HCT116 (cell line): ENCODE results near the gene KANK4. TPM values are rescaled to one million over a fixed set of nuclear protein-coding genes. Genes with fewer than 3 reads are reported as not detected.

Experiments
- ATAC-seq: fragments of 200-7000 bp; cut with Tn5 transposase; 2 replicates; pipeline ENCODE4 v1.9.1; 2020; ENCODE audit warnings: mild to moderate bottlenecking, moderate library complexity
- BruUV-seq: library from RNA; stranded (reverse); fragments of 400-500 nt; replicated peaks from 2 replicates; lab custom pipeline; 2021; lab: Mats Ljungman, UMichigan
- CTCF ChIA-PET: fragments of 300-600 bp; sonication (Branson Sonifier 250); formaldehyde crosslinking; loops from one replicate; lab custom pipeline; 2021; ENCODE audit warnings: antibody characterized with exemption; lab: Charles Lee
- POLR2A ChIA-PET: fragments of 300-600, 350-600 bp; sonication (Branson Sonifier 250); formaldehyde crosslinking; loops from one replicate; lab custom pipeline; 2021; ENCODE audit warnings: antibody characterized with exemption; lab: Charles Lee
- RAD21 ChIA-PET, 2 experiments: fragments of 300-600 bp; sonication (Branson Sonifier 250); formaldehyde crosslinking; loops; one replicate each; lab custom pipeline; 2023; ENCODE audit warnings: low total read pairs in 2 of 2; ENCODE audit not compliant: uncharacterized antibody in 2 of 2, unreplicated experiment in 2 of 2, low non-redundant PET in 1 of 2; lab: Charles Lee
- DNase-seq: peaks from one replicate; pipeline ENCODE4 v3.0.0-alpha.2; 2010; ENCODE audit warnings: low read depth, low spot score
- H2AFZ ChIP-seq: fragments of 200-600 bp; shearing (Covaris generic), sonication (generic); 2 replicates; pipeline ENCODE4 v1.6.1; 2017; ENCODE audit warnings: low read depth, mixed run types, mixed read lengths, antibody characterized with exemption, low read length; ENCODE audit not compliant: poor library complexity, severe bottlenecking
- H3K27ac ChIP-seq: 2 replicates; pipeline ENCODE4 v1.5.1; 2012; ENCODE audit warnings: low read depth, low read length
- H3K27me3 ChIP-seq: fragments of 200-600 bp; sonication (generic); 2 replicates; pipeline ENCODE4 v1.6.1; 2016; ENCODE audit warnings: mixed run types, low read length, mixed read lengths; ENCODE audit not compliant: insufficient read depth
- H3K36me3 ChIP-seq, 2 experiments: fragments of 200-500 bp in 1 of 2; fragments of 200-600 bp in 1 of 2; sonication (Bioruptor generic) in 1 of 2; sonication (generic) in 1 of 2; 2 replicates each; pipeline versions ENCODE4 v1.5.1 to v1.6.1; 2014 to 2016; ENCODE audit warnings: low read length in 2 of 2, inconsistent platforms in 1 of 2, mixed read lengths in 1 of 2, mixed run types in 1 of 2; ENCODE audit not compliant: insufficient read depth in 2 of 2, control insufficient read depth in 1 of 2
- H3K4me1 ChIP-seq, 2 experiments: fragments of 200-600 bp in 1 of 2; sonication (generic) in 1 of 2; 2 replicates each; pipeline versions ENCODE4 v1.5.1 to v1.6.1; 2012 to 2017; ENCODE audit warnings: low read length in 2 of 2, inconsistent platforms in 1 of 2, mild to moderate bottlenecking in 1 of 2, mixed read lengths in 1 of 2, mixed run types in 1 of 2, moderate library complexity in 1 of 2; ENCODE audit not compliant: insufficient read depth in 2 of 2, control insufficient read depth in 1 of 2
- H3K4me2 ChIP-seq: fragments of 200-600 bp; sonication (generic); 2 replicates; pipeline ENCODE4 v1.6.1; 2017; ENCODE audit warnings: mixed run types, low read length, mixed read lengths
- H3K4me3 ChIP-seq, 2 experiments: fragments of 200-600 bp in 1 of 2; sonication (generic) in 1 of 2; replicated peaks in 1 of 2; 2 replicates each; pipeline ENCODE4 v1.5.1; 2011 to 2016; ENCODE audit warnings: low read length in 2 of 2, control low read depth in 1 of 2, low read depth in 1 of 2, mild to moderate bottlenecking in 1 of 2, mixed read lengths in 1 of 2, mixed run types in 1 of 2
- H3K79me2 ChIP-seq: fragments of 200-600 bp; sonication (generic); 2 replicates; pipeline ENCODE4 v1.6.1; 2017; ENCODE audit warnings: mild to moderate bottlenecking, mixed run types, low read length, moderate library complexity, mixed read lengths; ENCODE audit not compliant: insufficient read depth
- H3K9ac ChIP-seq: fragments of 200-600 bp; sonication (generic); 2 replicates; pipeline ENCODE4 v1.6.1; 2016; ENCODE audit warnings: low read length, mixed read lengths
- H3K9me2 ChIP-seq: fragments of 200-600 bp; sonication (generic), shearing (Covaris generic); 2 replicates; pipeline ENCODE4 v1.6.1; 2017; ENCODE audit warnings: mixed run types, mild to moderate bottlenecking, moderate library complexity; ENCODE audit not compliant: insufficient read depth
- H3K9me3 ChIP-seq, 2 experiments: fragments of 200-500 bp in 1 of 2; fragments of 200-600 bp in 1 of 2; sonication (Bioruptor generic) in 1 of 2; sonication (generic) in 1 of 2; 2 replicates each; pipeline ENCODE4 v1.6.1; 2014 to 2017; ENCODE audit warnings: low read length in 2 of 2, mixed read lengths in 2 of 2, inconsistent platforms in 1 of 2, low read depth in 1 of 2, mild to moderate bottlenecking in 1 of 2, mixed run types in 1 of 2, moderate library complexity in 1 of 2; ENCODE audit not compliant: control insufficient read depth in 1 of 2, insufficient read depth in 1 of 2
- H4K20me1 ChIP-seq: fragments of 200-600 bp; sonication (generic), shearing (Covaris generic); 2 replicates; pipeline ENCODE4 v1.6.1; 2017; ENCODE audit warnings: mixed run types, mild to moderate bottlenecking, moderate library complexity; ENCODE audit not compliant: insufficient read depth
- ATF3 ChIP-seq: IDR thresholded peaks from 2 replicates; pipeline ENCODE4 v1.6.1; 2012
- CBX3 ChIP-seq: IDR thresholded peaks from 2 replicates; pipeline ENCODE4 v1.6.1; 2012; ENCODE audit warnings: low read depth
- CEBPB ChIP-seq: IDR thresholded peaks from 2 replicates; pipeline ENCODE4 v1.6.1; 2012; ENCODE audit warnings: low read depth
- EGR1 ChIP-seq: IDR thresholded peaks from 2 replicates; pipeline ENCODE4 v1.6.1; 2012; ENCODE audit warnings: low read depth
- EZH2phosphoT487 ChIP-seq: fragments of 200-600 bp; IDR thresholded peaks from 2 replicates; pipeline ENCODE4 v1.6.1; 2018; ENCODE audit warnings: antibody characterized with exemption, borderline replicate concordance
- FOSL1 ChIP-seq: IDR thresholded peaks from 2 replicates; pipeline ENCODE4 v1.6.1; 2012; ENCODE audit warnings: low read depth
- POLR2A ChIP-seq: IDR thresholded peaks from 2 replicates; pipeline ENCODE4 v1.7.0; 2011; ENCODE audit warnings: borderline replicate concordance; ENCODE audit not compliant: insufficient read depth, insufficient read length; ENCODE audit errors: extremely low read depth
- POLR2AphosphoS5 ChIP-seq: IDR thresholded peaks from 2 replicates; pipeline ENCODE4 v1.6.1; 2011; ENCODE audit warnings: mild to moderate bottlenecking, low read depth, low read length, moderate library complexity
- RAD21 ChIP-seq: IDR thresholded peaks from 2 replicates; pipeline ENCODE4 v1.6.1; 2012; ENCODE audit warnings: low read depth, mild to moderate bottlenecking
- SIN3A ChIP-seq: IDR thresholded peaks from 2 replicates; pipeline ENCODE4 v1.6.1; 2012; ENCODE audit warnings: low read depth
- TCF7L2 ChIP-seq: IDR thresholded peaks from 2 replicates; pipeline ENCODE4 v1.7.0; 2011; ENCODE audit warnings: borderline replicate concordance, inconsistent platforms; ENCODE audit not compliant: insufficient read depth, insufficient read length; ENCODE audit errors: extremely low read depth
- YY1 ChIP-seq: IDR thresholded peaks from 2 replicates; pipeline ENCODE4 v1.6.1; 2011; ENCODE audit warnings: low read length, low read depth, moderate library complexity, mild to moderate bottlenecking; ENCODE audit not compliant: insufficient replicate concordance; ENCODE audit errors: extremely low read depth
- ZFX ChIP-seq: fragments of 450-650 bp; IDR thresholded peaks from 2 replicates; pipeline ENCODE4 v1.6.1; 2017
- intact Hi-C: fragments of 100-400 bp; cut with micrococcal nuclease; formaldehyde crosslinking; loops from 2 replicates; pipeline ENCODE4 v1.10.0; 2022
- total RNA-seq: library from RNA; stranded (reverse); gene quantifications from one replicate; pipeline ENCODE4 v1.2.1, GENCODE V29; 2021; ENCODE audit not compliant: unreplicated experiment
- TF ChIP-seq, protein P1 (sequence below): IDR thresholded peaks from 2 replicates; pipeline ENCODE4 v1.6.1; 2012
- TF ChIP-seq, protein P2 (sequence below), 3 experiments: fragments of 200-600 bp in 1 of 3; sonication (generic) in 1 of 3; IDR thresholded peaks in 2 of 3; conservative IDR thresholded peaks in 1 of 3; 2 replicates each; pipeline ENCODE4 v1.5.1; 2012 to 2017; ENCODE audit warnings: low read depth in 2 of 3, low read length in 2 of 3, antibody characterized with exemption in 1 of 3, borderline replicate concordance in 1 of 3, control low read depth in 1 of 3, mild to moderate bottlenecking in 1 of 3, mixed read lengths in 1 of 3, mixed run types in 1 of 3, moderate library complexity in 1 of 3; ENCODE audit not compliant: insufficient read depth in 1 of 3

The KANK4 gene
- total RNA-seq, 1 experiment from 2014 or later = not detected

DNA sequence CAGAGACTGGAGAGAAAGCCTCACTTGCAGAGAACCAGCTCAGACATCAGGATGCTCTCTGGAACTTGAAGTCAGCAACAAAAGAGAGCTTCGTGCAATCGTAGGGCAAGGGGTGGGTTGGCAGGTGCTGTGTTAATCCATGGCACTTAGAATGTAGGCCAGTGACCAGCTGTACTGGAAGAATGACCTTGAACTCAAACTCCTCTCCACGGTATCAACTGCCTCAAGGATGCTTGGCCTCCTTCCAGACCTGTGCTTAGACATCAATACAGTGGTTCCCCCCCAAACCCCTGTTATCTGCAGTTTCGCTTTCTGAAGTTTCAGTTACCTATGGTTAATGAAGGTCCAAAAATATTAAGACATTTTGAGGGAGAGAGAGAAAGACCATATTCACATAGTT lies 6.5 kb downstream of the KANK4 start:
- Histone ChIP-seq H3K9me2 (no peaks in the 10 kb centered on the region), H3K27ac (no peak overlapping the region), H3K4me1 (no peaks in the 10 kb centered on the region), H2AFZ (no peak overlapping the region), H3K36me3 (no peaks in the 10 kb centered on the region), H3K79me2 (no peaks in the 10 kb centered on the region), H3K4me2 (no peak overlapping the region), H3K4me3 (no peak overlapping the region), H3K9me3 (no peaks in the 10 kb centered on the region), H3K27me3 (no peaks in the 10 kb centered on the region), H4K20me1 (no peaks in the 10 kb centered on the region), H3K9ac (no peak overlapping the region)
- ATAC-seq (no peak), DNase-seq (no peak)
- intact Hi-C loops = no loop called here
- TF ChIP-seq ATF3 = no peak
- no TSS peak for BruUV-seq
- POLR2A ChIA-PET = no interaction called here
- RAD21 ChIA-PET = no interaction called here
- CTCF ChIA-PET = no interaction called here

DNA sequence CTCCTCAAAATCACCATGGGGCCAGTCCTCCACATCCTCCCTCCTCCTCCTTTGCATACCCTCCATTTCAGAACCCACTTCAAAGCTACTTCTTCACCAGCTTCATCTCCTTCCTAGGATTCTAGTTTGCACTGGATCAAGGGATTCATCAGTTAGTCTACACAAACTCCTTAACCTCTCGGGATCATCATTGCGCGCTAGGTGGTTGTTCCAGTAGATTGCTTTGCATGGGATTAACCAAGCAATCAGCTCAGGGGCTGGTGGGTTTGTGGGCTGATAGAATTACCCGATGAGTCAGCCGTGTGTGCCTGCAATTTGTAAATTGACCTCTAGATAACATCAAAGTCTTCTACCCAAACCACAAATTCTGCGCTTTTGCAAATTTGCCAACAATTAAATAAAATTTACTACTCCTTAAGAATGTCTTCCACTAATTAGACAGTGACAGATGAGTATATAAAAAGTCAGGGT lies 7.7 kb downstream of the KANK4 start:
- no peaks in the 10 kb centered on the region for H3K9me2 ChIP-seq
- ChIA-PET CTCF (no interaction called here), POLR2A (no interaction called here), RAD21 (no interaction called here)
- H2AFZ ChIP-seq = no peak overlapping the region
- H3K79me2 ChIP-seq = no peaks in the 10 kb centered on the region
- H3K27ac ChIP-seq = no peak overlapping the region
- no peak for TF ChIP-seq YY1
- TF ChIP-seq EZH2phosphoT487 = no peak
- no peak for TF ChIP-seq RAD21
- no peak for TF ChIP-seq ATF3
- no peak for TF ChIP-seq CBX3
- TF ChIP-seq, protein P1, sequence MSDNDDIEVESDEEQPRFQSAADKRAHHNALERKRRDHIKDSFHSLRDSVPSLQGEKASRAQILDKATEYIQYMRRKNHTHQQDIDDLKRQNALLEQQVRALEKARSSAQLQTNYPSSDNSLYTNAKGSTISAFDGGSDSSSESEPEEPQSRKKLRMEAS = no peak
- no peak for TF ChIP-seq TCF7L2
- TF ChIP-seq POLR2AphosphoS5 = no peak
- TF ChIP-seq SIN3A = no peak
- TF ChIP-seq CEBPB = no peak
- no peak for TF ChIP-seq ZFX
- TF ChIP-seq, protein P2, sequence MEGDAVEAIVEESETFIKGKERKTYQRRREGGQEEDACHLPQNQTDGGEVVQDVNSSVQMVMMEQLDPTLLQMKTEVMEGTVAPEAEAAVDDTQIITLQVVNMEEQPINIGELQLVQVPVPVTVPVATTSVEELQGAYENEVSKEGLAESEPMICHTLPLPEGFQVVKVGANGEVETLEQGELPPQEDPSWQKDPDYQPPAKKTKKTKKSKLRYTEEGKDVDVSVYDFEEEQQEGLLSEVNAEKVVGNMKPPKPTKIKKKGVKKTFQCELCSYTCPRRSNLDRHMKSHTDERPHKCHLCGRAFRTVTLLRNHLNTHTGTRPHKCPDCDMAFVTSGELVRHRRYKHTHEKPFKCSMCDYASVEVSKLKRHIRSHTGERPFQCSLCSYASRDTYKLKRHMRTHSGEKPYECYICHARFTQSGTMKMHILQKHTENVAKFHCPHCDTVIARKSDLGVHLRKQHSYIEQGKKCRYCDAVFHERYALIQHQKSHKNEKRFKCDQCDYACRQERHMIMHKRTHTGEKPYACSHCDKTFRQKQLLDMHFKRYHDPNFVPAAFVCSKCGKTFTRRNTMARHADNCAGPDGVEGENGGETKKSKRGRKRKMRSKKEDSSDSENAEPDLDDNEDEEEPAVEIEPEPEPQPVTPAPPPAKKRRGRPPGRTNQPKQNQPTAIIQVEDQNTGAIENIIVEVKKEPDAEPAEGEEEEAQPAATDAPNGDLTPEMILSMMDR (IDR thresholded peaks at IDR 0.05 in 2 of 3, conservative IDR thresholded peaks at IDR 0.05 in 1 of 3; ENCODE audit: borderline replicate concordance in 1 of 3, insufficient read depth in 1 of 3, low read depth in 2 of 3, low read length in 2 of 3) = no peak
- no peak for TF ChIP-seq FOSL1
- no peak for TF ChIP-seq POLR2A
- TF ChIP-seq EGR1 = no peak
- DNase-seq (no peak), ATAC-seq (no peak)
- H3K9me3 ChIP-seq = no peaks in the 10 kb centered on the region
- intact Hi-C loops = no loop called here
- no peaks in the 10 kb centered on the region for H3K36me3 ChIP-seq
- H3K9ac ChIP-seq = no peak overlapping the region
- no peaks in the 10 kb centered on the region for H3K27me3 ChIP-seq
- no peak overlapping the region for H3K4me3 ChIP-seq
- no peaks in the 10 kb centered on the region for H3K4me1 ChIP-seq
- H3K4me2 ChIP-seq = no peak overlapping the region
- H4K20me1 ChIP-seq = no peaks in the 10 kb centered on the region
- no TSS peak for BruUV-seq
